Fibroblast of villous mesenchyme (primary cell): Measurements from ENCODE around the gene RYR1. TPM values are rescaled to one million over a fixed set of nuclear protein-coding genes. Genes with fewer than 3 reads are reported as not detected.
"Not testable (repeated sequence)": the region's sequence is repeated elsewhere in the genome, so short reads cannot be mapped to it uniquely, and the experiment has no call there.

Experiments used
- DNase-seq: peaks from one replicate; pipeline ENCODE4 v3.0.0-alpha.2; 2010; ENCODE audit warnings: low read depth
- H3K4me3 ChIP-seq: 2 replicates; pipeline ENCODE4 v1.5.1; 2011; ENCODE audit warnings: low read depth, mild to moderate bottlenecking, low read length
- CTCF ChIP-seq: IDR thresholded peaks from 2 replicates; pipeline ENCODE4 v1.5.1; 2012; ENCODE audit warnings: low read depth, mild to moderate bottlenecking, low read length; ENCODE audit not compliant: insufficient read depth
- total RNA-seq: library from RNA; depleted of rRNA; stranded (reverse); fragments of >200 nt; gene quantifications from 2 replicates; pipeline ENCODE4 v1.2.3, GENCODE V29; 2012

RYR1 gene
- total RNA-seq, 1 donor: under 0.01 TPM

- TF ChIP-seq CTCF: no peak
- no peak overlapping the region for H3K4me3 ChIP-seq
- no peak for DNase-seq
Measured at GRCh38 chr19:38509027-38509426, 75.5 kb downstream of the RYR1 start.

GRCh38 chr19:38511074-38511708 lies 77.7 kb downstream of the RYR1 start:
- no peak for DNase-seq
- H3K4me3 ChIP-seq: no peak overlapping the region
- TF ChIP-seq CTCF: no peak

GRCh38 chr19:38512277-38512676 lies 78.8 kb downstream of the RYR1 start:
- H3K4me3 ChIP-seq: no peak overlapping the region
- no peak for DNase-seq
- no peak for TF ChIP-seq CTCF

DNA sequence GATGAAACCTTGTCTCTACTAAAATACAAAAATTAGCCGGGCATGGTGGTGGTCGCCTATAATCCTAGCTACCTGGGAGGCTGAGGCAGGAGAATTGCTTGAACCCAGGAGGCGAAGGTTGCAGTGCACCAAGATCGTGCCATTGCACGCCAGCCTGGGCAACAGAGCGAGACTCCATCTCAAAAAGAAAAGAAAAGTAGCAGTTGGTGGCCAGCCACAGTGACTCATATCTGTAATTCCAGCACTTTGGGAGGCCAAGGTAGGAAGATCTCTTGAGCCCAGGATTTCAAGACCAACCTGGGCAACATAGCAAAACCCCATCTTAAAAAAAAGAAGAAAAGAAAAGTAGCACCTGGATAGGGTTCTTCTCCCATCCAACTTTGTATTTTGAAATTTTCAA lies 79.7 kb downstream of the RYR1 start:
- DNase-seq, H3K4me3 ChIP-seq: not testable (repeated sequence)

- no peak overlapping the region for H3K4me3 ChIP-seq
- TF ChIP-seq CTCF: no peak
- no peak for DNase-seq
Measured at GRCh38 chr19:38513762-38514167, 80.3 kb downstream of the RYR1 start.

GRCh38 chr19:38514812-38515633 lies 81.5 kb downstream of the RYR1 start:
- H3K4me3 ChIP-seq: no peak overlapping the region
- peak; percentile 91 for TF ChIP-seq CTCF
- DNase-seq: peak; percentile 48

DNA sequence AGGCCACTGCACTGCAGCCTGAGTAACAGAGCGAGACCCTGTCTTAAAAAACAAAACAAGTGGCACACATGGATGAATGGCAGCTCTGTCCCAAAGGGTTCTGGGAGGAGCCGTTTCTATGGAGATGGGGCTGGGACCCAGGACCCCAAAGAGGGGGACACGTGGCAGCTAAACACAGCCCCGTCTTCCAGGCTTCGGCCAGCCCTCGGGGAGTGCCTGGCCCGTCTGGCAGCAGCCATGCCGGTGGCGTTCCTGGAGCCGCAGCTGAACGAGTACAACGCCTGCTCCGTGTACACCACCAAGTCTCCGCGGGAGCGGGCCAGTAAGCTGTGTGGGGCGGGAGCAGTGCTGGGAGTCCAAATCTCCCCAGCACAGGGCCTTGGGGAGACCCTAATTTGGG lies 82.4 kb downstream of the RYR1 start:
- no peak overlapping the region for H3K4me3 ChIP-seq
- no peak for TF ChIP-seq CTCF
- no peak for DNase-seq
